IPS-18a (cell line): ENCODE results near the gene UMAD1.
"Not testable (repeated sequence)": the region's sequence is repeated elsewhere in the genome, so short reads cannot be mapped to it uniquely, and the experiment has no call there.

Source experiments
- H3K27ac ChIP-seq: one replicate; pipeline ENCODE4 v1.5.1; 2013; ENCODE audit warnings: low read length
- H3K27me3 ChIP-seq: one replicate; pipeline ENCODE4 v1.6.1; 2013; ENCODE audit warnings: mild to moderate bottlenecking, low read length; ENCODE audit not compliant: control insufficient read depth, insufficient read depth
- H3K36me3 ChIP-seq: one replicate; pipeline ENCODE4 v1.6.1; 2013; ENCODE audit warnings: low read depth, low read length; ENCODE audit not compliant: control insufficient read depth
- H3K4me1 ChIP-seq: one replicate; pipeline ENCODE4 v1.6.1; 2013; ENCODE audit warnings: low read depth, low read length; ENCODE audit not compliant: control insufficient read depth
- H3K4me3 ChIP-seq: one replicate; pipeline ENCODE4 v1.5.1; 2013; ENCODE audit warnings: low read length
- H3K9ac ChIP-seq: one replicate; pipeline ENCODE4 v1.6.1; 2013; ENCODE audit warnings: mild to moderate bottlenecking, low read length, moderate library complexity
- H3K9me3 ChIP-seq: one replicate; pipeline ENCODE4 v1.6.1; 2013; ENCODE audit warnings: low read depth, low read length; ENCODE audit not compliant: control insufficient read depth

UMAD1 gene

GRCh38 chr7:7653593-7654187 lies 13.1 kb downstream of the UMAD1 start:
- peaks cover 4% of the 10 kb centered on the region for H3K4me1 ChIP-seq
- no peak overlapping the region for H3K27ac ChIP-seq
- no peak overlapping the region for H3K9ac ChIP-seq
- no peaks in the 10 kb centered on the region for H3K36me3 ChIP-seq
- no peaks in the 10 kb centered on the region for H3K9me3 ChIP-seq
- no peaks in the 10 kb centered on the region for H3K27me3 ChIP-seq
- no peak overlapping the region for H3K4me3 ChIP-seq

GRCh38 chr7:7654964-7655715 lies 14.6 kb downstream of the UMAD1 start:
- H3K9ac ChIP-seq: no peak overlapping the region
- no peaks in the 10 kb centered on the region for H3K9me3 ChIP-seq
- peaks cover 4% of the 10 kb centered on the region for H3K4me1 ChIP-seq

GRCh38 chr7:7656459-7656858 lies 15.9 kb downstream of the UMAD1 start:
- not testable (repeated sequence) for H3K36me3 ChIP-seq, H3K9me3 ChIP-seq, H3K4me1 ChIP-seq, H3K9ac ChIP-seq, H3K4me3 ChIP-seq, H3K27ac ChIP-seq, H3K27me3 ChIP-seq

More at GRCh38 chr7:7654964-7655715, 14.6 kb downstream of the UMAD1 start:
- Histone ChIP-seq H3K27ac (no peak overlapping the region), H3K4me3 (no peak overlapping the region), H3K36me3 (no peaks in the 10 kb centered on the region), H3K27me3 (no peaks in the 10 kb centered on the region)

- no peak overlapping the region for H3K4me3 ChIP-seq
- no peak overlapping the region for H3K9ac ChIP-seq
- H3K27me3 ChIP-seq: no peaks in the 10 kb centered on the region
- H3K4me1 ChIP-seq: peaks cover 8% of the 10 kb centered on the region
- no peaks in the 10 kb centered on the region for H3K9me3 ChIP-seq
- H3K36me3 ChIP-seq: no peaks in the 10 kb centered on the region
- no peak overlapping the region for H3K27ac ChIP-seq
Measured at GRCh38 chr7:7662527-7662926, 22.0 kb downstream of the UMAD1 start.

- Histone ChIP-seq H3K4me1 (peaks cover 8% of the 10 kb centered on the region), H3K27ac (no peak overlapping the region), H3K9me3 (no peaks in the 10 kb centered on the region), H3K36me3 (no peaks in the 10 kb centered on the region), H3K27me3 (no peaks in the 10 kb centered on the region), H3K9ac (no peak overlapping the region), H3K4me3 (no peak overlapping the region)
Measured at GRCh38 chr7:7664291-7664690, 23.7 kb downstream of the UMAD1 start.

GRCh38 chr7:7665031-7665430 lies 24.5 kb downstream of the UMAD1 start:
- no peaks in the 10 kb centered on the region for H3K36me3 ChIP-seq
- H3K9ac ChIP-seq: no peak overlapping the region
- H3K27ac ChIP-seq: no peak overlapping the region
- H3K4me3 ChIP-seq: no peak overlapping the region
- H3K4me1 ChIP-seq: peaks cover 8% of the 10 kb centered on the region
- no peaks in the 10 kb centered on the region for H3K9me3 ChIP-seq
- H3K27me3 ChIP-seq: no peaks in the 10 kb centered on the region

- H3K36me3 ChIP-seq: no peaks in the 10 kb centered on the region
- no peak overlapping the region for H3K9ac ChIP-seq
- H3K9me3 ChIP-seq: no peaks in the 10 kb centered on the region
- H3K4me1 ChIP-seq: peaks cover 8% of the 10 kb centered on the region
- H3K27ac ChIP-seq: no peak overlapping the region
- no peaks in the 10 kb centered on the region for H3K27me3 ChIP-seq
- H3K4me3 ChIP-seq: no peak overlapping the region
Measured at GRCh38 chr7:7667187-7667586, 26.6 kb downstream of the UMAD1 start.

- no peak overlapping the region for H3K27ac ChIP-seq
- no peaks in the 10 kb centered on the region for H3K27me3 ChIP-seq
- H3K36me3 ChIP-seq: no peaks in the 10 kb centered on the region
- no peak overlapping the region for H3K9ac ChIP-seq
- H3K4me1 ChIP-seq: no peaks in the 10 kb centered on the region
- H3K4me3 ChIP-seq: no peak overlapping the region
- H3K9me3 ChIP-seq: no peaks in the 10 kb centered on the region
Measured at GRCh38 chr7:7668706-7669105, 28.2 kb downstream of the UMAD1 start.

GRCh38 chr7:7670490-7670889 lies 29.9 kb downstream of the UMAD1 start:
- Histone ChIP-seq H3K27ac (no peak overlapping the region), H3K4me3 (no peak overlapping the region), H3K9ac (no peak overlapping the region), H3K9me3 (no peaks in the 10 kb centered on the region), H3K27me3 (no peaks in the 10 kb centered on the region), H3K36me3 (no peaks in the 10 kb centered on the region), H3K4me1 (no peaks in the 10 kb centered on the region)

- Histone ChIP-seq H3K9ac (no peak overlapping the region), H3K27me3 (no peaks in the 10 kb centered on the region), H3K27ac (no peak overlapping the region), H3K4me3 (no peak overlapping the region), H3K9me3 (no peaks in the 10 kb centered on the region), H3K4me1 (no peaks in the 10 kb centered on the region), H3K36me3 (no peaks in the 10 kb centered on the region)
Measured at GRCh38 chr7:7671361-7671760, 30.8 kb downstream of the UMAD1 start.

- no peak overlapping the region for H3K9ac ChIP-seq
Measured at GRCh38 chr7:7672545-7673239, 32.1 kb downstream of the UMAD1 start.

GRCh38 chr7:7673240-7673550 lies 32.6 kb downstream of the UMAD1 start:
- Histone ChIP-seq H3K4me3 (no peak overlapping the region), H3K4me1 (no peaks in the 10 kb centered on the region), H3K27me3 (no peaks in the 10 kb centered on the region), H3K36me3 (no peaks in the 10 kb centered on the region), H3K27ac (no peak overlapping the region), H3K9ac (no peak overlapping the region), H3K9me3 (no peaks in the 10 kb centered on the region)

More at GRCh38 chr7:7672545-7673239, 32.1 kb downstream of the UMAD1 start:
- no peaks in the 10 kb centered on the region for H3K36me3 ChIP-seq
- H3K9me3 ChIP-seq: no peaks in the 10 kb centered on the region
- H3K27ac ChIP-seq: no peak overlapping the region
- no peak overlapping the region for H3K4me3 ChIP-seq
- H3K27me3 ChIP-seq: no peaks in the 10 kb centered on the region
- no peaks in the 10 kb centered on the region for H3K4me1 ChIP-seq
